PFSK-1 (cell line): ENCODE measurements around the gene TREML1.

Source experiments
- POLR2AphosphoS5 ChIP-seq: IDR thresholded peaks from 2 replicates; pipeline ENCODE4 v1.6.1; 2012; ENCODE audit warnings: low read depth, mild to moderate bottlenecking, control low read depth, low read length, moderate library complexity
- TAF1 ChIP-seq: IDR thresholded peaks from 2 replicates; pipeline ENCODE4 v1.6.1; 2012; ENCODE audit warnings: low read length, control low read depth, borderline replicate concordance; ENCODE audit not compliant: insufficient read depth

DNA sequence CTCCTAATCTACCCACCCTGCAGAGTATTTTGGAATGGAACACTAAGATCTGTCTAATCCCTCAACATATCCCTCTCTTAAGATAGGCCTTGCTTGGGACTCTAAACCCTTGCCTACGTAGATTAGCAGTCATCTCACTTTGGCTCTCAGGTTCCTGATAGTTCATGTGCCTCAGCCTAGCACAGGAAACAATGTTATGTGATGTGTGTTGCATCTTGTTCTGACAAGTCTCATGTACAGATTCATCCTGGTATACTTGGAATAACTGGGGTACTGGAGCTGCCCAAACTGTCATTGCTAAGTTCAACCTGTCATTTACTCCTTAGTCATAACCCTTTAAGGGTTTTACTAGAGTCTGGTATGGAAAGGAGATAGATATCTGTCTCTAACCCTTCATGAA lies 34.1 kb downstream of the TREML1 start:
- no peak for TF ChIP-seq POLR2AphosphoS5
- no peak for TF ChIP-seq TAF1
